Bone marrow (tissue), 2 donors: ENCODE results near the gene USF2.
"Not testable (repeated sequence)": the region's sequence is repeated elsewhere in the genome, so short reads cannot be mapped to it uniquely, and the experiment has no call there.

Source experiments
- DNase-seq, 2 donors: peaks; one replicate each; lab custom pipeline; 2025; lab: John Stamatoyannopoulos, UW

Gene USF2

GRCh38 chr19:35268536-35269437, at the start of gene USF2:
Gene USF2 (plus strand): TSS chr19:35268962. CDS start chr19:35269102, 140 bp downstream.
- DNase-seq: peak; percentile 6 to 45

GRCh38 chr19:35219008-35219407, 49.8 kb upstream of the USF2 start:
- DNase-seq: no peak

- no peak for DNase-seq
Measured at GRCh38 chr19:35220315-35220921, 48.3 kb upstream of the USF2 start.

GRCh38 chr19:35220973-35221590, 47.7 kb upstream of the USF2 start:
- not testable (repeated sequence) for DNase-seq

- no peak for DNase-seq
Measured at GRCh38 chr19:35222373-35223015, 46.3 kb upstream of the USF2 start.

- no peak for DNase-seq
Measured at GRCh38 chr19:35223084-35223790, 45.5 kb upstream of the USF2 start.

GRCh38 chr19:35223862-35224505, 44.8 kb upstream of the USF2 start:
- DNase-seq: no peak

GRCh38 chr19:35224681-35225571, 43.8 kb upstream of the USF2 start:
- no peak for DNase-seq

GRCh38 chr19:35225951-35226350, 42.8 kb upstream of the USF2 start:
- no peak for DNase-seq

GRCh38 chr19:35226748-35227147, 42.0 kb upstream of the USF2 start:
- no peak for DNase-seq

- no peak for DNase-seq
Measured at GRCh38 chr19:35228177-35228930, 40.4 kb upstream of the USF2 start, which contains the start of gene FAM187B. Gene FAM187B (minus strand): TSS chr19:35228739. CDS start chr19:35228680, 59 bp downstream.

- no peak for DNase-seq
Measured at GRCh38 chr19:35229601-35230000, 39.2 kb upstream of the USF2 start.

GRCh38 chr19:35231956-35232645, 36.7 kb upstream of the USF2 start:
- no peak for DNase-seq

GRCh38 chr19:35232912-35233311, 35.9 kb upstream of the USF2 start:
- no peak for DNase-seq

- DNase-seq: no peak
Measured at GRCh38 chr19:35236638-35237400, 31.9 kb upstream of the USF2 start.

- not testable (repeated sequence) for DNase-seq
Measured at GRCh38 chr19:35239597-35239996, 29.2 kb upstream of the USF2 start.

GRCh38 chr19:35240327-35240726, 28.4 kb upstream of the USF2 start:
- DNase-seq: peak in 1 of 2 donors; percentile 58

- no peak for DNase-seq
Measured at GRCh38 chr19:35241417-35241816, 27.3 kb upstream of the USF2 start.
